HG03342 (cell line): ENCODE measurements around the gene PLGRKT.
A peak's percentile ranks its signal among the peaks of the same experiment; 100 is the strongest.
"Not testable (repeated sequence)": the region's sequence is repeated elsewhere in the genome, so short reads cannot be mapped to it uniquely, and the experiment has no call there.

ENCODE experiments used
- ATAC-seq: cut with Tn5 transposase; IDR thresholded peaks from one replicate; pipeline ENCODE4 v1.9.1; 2021; ENCODE audit warnings: mild to moderate bottlenecking, moderate library complexity; ENCODE audit not compliant: unreplicated experiment

The PLGRKT gene

DNA sequence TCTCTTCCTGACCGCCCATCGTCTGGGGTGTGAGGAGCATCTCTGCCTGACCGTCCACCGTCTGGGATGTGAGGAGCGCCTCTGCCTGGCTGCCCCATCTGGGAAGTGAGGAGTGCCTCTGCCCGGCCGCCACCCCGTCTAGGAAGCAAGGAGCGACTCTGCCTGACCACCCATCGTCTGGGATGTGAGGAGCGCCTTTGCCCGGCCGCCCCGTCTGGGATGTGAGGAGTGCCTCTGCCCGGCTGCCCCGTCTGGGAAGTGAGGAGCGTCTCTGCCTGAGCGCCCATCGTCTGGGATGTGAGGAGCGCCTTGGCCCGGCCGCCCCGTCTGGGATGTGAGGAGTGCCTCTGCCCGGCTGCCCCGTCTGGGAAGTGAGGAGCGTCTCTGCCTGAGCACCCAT is 4.4 kb downstream of the PLGRKT start:
- ATAC-seq: not testable (repeated sequence)

DNA sequence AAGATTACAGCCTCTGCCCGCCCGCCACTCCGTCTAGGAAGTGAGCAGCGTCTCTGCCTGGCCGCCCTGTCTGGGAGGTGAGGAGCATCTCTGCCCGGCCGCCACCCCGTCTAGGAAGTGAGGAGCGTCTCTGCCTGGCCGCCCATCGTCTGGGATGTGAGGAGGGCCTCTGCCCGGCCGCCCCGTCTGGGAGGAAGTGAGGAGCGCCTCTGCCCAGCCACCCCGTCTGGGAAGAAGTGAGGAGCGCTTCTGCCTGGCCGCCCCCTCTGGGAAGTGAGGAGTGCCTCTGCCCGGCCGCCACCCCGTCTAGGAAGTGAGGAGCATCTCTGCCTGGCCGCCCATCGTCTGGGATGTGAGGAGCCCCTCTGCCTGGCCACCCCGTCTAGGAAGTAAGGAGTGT is 4.8 kb downstream of the PLGRKT start:
- ATAC-seq: not testable (repeated sequence)

DNA sequence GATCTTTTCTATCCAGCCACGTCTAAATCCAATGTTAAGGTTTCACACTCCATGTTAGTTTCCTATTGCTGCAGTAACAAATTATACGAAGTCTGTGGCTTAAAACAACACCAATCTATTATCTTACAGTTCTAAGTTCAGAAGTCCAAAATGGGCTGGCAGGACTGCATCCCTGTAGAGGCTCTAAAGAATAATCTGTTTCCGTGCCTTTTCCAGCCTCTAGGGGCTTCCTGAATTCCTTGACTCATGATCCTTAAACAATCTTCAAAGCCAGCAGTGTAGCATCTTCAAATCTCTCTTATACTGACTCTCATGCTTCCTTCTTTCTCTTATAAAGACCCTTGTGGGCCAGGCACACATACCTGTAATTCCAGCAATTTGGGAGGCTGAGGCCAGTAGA is 6.8 kb downstream of the PLGRKT start:
- ATAC-seq: no peak

DNA sequence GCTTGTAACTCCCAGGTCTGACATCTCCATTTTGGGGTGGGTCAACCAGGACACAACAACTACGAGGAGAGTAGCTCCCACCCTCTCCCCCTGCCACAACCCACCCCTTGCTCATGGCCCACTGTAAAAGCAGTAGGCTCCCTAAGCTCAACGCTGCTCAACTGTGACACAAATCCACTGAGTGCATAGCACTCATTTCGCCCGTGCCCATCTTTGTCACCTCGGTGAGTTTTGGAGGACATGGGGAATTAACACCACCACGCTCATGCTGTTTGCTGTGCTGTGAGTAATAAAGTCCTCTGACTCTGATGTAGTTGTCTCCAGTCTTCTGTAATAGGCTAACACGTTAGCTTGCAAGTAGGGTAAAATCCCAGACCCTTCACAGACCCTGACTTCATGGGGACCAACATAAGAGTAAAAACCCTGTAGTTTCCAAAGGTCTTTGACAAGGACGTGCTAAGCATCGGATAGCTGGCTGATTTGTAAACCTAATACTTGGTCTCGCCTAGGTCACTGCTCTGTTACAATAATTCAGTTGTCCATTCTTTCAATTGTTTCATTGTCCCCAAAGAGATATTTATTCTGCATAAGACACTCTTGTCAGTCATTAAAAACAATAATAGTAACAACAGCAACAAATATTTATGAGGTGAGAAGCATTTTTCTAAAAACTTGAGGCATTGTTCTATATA is 7.7 kb downstream of the PLGRKT start:
- ATAC-seq: no peak

DNA sequence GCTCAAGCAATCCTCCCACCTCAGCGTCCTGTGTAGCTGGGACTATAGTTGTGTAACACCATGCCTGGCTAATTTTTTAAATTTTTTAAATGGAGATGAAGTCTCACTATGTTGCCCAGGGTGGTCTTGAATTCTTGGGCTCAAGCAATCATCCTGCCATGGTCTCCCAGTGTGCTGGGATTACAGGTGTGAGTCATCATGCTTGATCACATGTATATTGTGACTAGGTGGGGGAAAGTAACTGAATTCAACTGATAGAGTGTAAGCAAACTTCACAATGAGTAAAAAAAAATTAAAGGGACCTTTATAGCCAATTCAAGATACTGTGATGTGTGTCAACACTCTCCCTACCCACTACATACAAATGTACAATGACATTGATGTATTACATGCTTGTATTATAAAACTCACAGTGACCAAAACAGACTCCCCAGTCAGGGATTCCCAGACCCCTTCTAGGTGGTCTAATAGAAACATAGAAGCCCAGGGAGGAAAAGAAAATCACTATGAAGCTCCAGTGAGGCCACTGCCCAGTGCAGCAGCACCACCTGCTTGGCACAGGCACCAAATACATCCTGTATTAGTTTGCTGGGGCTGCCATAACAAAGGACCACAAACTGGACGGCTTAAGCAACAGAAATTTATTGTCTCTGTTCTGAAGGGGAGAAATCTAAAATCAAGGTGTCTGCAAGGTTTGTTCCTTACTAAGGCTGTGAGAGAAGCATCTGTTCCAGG is 8.8 kb downstream of the PLGRKT start:
- ATAC-seq: no peak

DNA sequence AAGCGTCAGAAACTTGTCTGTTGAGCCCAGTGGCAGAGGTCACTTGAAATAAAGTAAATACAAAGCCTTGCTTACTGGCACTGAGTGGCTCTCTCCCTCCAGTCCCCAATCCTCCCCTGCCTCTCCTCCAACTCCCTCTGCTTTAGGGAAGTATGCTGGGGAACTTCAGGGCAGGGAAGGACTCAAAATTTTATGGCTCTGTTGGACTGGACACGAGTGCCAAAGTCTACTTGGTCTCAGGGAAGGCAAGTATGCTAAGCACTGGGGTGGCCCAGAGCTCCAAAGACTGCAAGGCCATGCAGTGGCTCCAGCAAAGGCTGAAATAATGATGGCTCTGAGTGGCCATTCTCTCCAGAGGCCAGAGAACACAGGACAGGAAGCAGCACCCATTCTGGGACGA is 9.6 kb downstream of the PLGRKT start:
- no peak for ATAC-seq

DNA sequence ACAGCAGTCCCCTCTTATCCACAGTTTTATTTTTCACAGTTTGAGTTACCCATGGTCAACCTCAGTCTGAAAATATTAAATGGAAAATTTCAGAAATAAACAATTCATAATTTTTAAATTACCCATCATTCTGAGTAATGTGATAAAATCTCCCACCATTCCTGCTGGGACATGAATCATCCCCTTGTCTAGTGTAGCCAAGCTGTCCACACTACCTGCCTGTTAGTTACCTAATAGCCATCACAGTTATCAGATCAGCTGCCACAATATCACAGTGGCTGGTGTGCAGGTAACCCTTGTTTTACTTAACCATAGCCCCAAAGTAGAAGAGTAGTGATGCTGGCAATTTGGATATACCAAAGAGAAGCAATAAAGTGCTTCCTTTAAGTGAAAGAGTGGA is 10.7 kb downstream of the PLGRKT start:
- ATAC-seq: no peak

DNA sequence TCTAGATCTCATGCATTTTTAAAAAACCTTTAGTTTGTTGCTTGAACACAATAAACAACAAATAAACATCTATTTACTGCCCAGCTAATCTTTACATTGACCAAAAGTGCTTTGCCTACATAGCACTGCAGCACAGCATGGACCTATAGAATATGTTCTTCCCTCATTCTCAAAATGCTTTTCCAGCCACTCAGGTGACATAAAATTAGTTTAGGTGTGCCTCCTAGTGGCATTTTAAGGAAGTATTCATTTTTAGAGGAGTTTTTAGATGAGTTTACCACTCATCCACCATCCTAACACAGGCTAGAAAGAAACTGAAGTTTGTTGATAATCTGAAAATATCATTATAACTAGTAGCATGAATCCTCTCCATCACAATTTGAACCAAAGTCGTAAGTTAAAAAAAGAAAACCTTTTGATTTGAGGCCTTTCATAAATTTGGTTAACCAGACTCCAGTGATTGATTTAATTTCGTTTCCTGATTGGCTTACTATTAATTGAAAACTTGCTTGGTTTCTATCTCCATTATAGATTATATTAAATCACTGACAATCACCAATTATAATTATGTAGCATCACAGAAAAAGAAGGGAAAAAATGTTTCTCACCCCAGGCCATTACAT is 12.6 kb downstream of the PLGRKT start:
- no peak for ATAC-seq

DNA sequence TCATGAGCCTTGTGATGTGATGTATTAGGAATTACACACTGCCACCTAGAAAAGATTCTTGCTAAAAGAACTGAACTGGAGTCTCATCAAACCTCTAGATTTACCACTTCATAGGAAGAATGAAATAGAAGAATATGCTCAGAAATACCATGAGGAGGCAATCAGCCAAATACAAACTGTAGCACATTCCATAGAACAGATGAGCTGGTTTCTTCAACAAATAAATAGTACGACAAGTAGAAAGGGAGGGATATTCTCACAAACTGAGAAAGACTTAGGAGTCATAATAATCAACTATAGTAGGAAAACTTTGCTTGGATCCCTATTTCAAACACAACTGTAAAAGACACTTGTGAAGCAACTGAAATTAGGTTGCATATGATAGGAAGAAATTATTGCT is 15.4 kb downstream of the PLGRKT start:
- ATAC-seq: no peak

DNA sequence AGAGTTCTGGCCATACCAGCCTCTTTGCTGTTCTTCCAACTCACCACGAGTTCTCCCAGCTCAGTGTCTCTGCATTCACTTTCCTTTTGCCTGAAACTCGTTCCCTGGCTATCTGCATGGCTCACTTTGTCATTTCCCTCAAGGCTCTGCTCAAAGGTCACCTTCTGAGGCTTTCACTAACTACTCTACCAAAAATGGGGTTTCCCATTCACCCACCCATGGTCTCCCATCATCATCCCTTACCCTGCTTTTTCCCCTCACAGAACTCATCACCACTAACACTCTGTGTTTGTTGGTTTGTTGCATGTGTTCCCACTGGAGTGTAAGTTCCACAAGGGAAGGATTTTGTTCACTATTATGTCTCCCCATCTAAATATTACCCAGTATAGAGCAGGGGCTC is 16.6 kb downstream of the PLGRKT start:
- no peak for ATAC-seq

DNA sequence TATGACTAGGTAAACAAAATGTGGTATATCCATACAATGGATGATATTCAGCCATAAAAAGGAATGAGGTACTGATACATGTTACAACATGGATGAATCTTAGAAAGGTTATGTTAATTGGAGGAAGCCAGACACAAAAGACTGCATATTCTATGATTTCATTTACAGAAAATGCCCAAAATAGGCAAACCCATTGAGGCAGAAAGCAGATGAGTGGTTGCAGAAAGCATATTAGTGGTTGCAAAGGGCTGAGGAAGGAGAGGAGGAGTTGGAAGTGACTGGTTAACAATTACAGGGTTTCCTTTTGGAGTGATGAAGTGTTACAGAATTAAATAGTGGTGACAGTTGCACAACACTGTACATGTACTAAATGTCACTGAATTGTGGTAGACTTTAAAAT is 17.7 kb downstream of the PLGRKT start:
- no peak for ATAC-seq

DNA sequence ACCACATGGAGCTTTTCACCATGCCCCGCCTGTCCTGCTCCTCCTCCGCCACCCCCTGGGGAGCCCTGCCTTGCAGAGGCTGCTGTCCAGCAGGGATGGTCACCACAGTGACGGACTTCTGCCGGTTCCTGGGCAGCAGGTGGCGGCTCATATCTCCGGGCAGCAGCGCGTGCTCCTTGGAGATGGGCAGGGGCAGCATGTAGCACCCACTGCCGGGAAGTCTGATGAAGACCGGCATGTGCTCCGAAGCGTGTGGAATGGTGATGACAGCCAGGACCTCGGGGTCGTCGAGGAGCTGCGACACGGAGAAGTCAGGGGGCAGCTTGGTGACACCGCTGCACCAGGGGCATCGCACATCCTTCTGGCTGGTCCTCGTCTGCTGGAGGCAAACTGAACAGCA is 19.2 kb downstream of the PLGRKT start:
- ATAC-seq: no peak

DNA sequence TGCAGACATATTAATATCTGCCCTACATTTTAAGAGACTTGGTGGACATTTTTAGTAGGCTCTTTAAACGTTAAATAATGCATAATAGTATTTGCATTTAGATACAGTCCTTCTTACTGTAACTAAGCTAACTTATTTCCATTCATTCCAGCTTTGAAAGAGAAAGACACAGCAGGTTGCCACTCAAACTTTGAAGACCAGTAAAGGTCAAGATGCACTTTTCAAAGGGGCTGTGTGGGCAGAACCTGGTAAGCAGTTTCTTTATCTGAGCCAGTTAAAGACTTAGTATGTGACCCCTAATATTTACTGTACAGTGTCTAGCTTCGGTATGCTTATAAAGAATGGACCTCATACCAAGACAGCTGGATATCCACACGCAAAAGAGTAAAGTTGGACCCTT is 20.8 kb downstream of the PLGRKT start:
- ATAC-seq: no peak

DNA sequence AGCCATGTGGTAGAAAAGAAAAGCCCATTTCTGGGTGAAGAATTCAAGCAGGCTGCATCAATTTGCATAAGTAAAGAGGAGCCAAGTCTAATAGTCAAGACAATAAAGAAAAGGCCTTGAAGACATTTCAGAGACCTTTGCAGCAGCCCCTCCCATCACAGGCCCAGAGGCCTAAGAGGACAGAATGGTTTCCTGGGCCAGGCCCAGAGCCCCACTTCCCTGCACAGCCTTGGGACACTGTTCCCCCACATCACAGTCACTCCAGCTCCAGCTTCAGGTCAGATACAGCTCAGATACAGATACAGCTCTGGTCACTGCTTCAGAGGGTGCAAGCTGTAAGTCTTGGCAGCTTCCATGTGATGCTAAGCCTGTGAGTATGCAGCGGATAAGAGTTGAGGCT is 29.1 kb downstream of the PLGRKT start:
- ATAC-seq: no peak

DNA sequence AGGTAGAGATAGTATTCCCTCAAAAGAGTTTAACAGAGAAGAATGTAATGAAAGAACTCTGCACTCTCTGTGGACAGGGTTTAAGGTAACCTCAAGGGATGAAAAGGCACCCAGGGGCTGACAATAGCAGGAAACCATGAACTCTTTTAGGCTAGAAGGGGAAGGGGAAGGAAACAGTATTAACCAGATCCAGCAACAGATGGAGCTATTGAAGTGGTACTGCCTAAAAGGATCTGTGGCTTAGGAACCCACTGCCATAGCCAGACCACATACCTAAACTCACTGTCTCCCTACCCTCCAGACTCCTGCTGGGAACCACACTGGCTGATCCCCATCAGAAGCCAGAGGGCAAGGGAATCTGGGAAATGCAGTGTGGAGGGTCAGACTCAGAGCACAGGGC is 35.5 kb downstream of the PLGRKT start:
- no peak for ATAC-seq

DNA sequence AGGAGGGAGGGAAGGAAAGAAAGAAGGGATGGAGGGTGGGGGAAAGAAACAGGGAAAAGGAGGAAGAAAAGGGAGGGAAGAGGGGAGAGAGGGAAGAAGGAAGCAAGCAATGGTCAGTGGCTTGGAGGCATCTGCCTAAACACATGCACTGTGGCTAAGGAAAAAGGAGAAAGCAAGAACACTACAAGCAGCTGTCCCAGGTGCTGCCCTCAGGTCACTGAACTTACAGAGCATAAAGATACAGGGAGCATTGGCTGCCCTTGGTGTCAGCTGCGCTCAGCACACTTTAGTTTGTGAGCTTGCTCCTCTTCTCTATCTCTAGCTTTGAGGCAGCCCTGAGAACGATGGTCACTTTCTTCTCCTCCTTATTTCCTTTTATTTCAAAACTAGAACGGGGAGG is 40.2 kb downstream of the PLGRKT start:
- not testable (repeated sequence) for ATAC-seq

DNA sequence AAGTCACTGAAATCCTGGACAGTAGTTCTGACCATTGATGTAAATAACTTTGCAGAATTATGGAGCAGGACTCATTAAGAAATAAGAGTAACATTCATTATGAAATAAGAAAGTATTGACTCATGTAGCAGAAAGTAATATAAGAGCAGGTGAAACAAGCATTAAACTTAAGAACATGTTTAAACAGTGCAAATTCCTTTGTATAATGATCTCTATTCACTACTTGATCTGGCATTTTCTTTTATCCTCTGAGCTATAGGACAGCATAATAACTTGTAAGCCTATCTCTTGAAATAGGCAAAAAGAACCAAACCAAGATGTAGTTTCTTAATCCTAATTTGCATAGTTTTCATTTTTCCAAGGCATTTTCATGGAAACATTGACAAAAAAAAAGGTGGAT is 42.3 kb downstream of the PLGRKT start:
- no peak for ATAC-seq

DNA sequence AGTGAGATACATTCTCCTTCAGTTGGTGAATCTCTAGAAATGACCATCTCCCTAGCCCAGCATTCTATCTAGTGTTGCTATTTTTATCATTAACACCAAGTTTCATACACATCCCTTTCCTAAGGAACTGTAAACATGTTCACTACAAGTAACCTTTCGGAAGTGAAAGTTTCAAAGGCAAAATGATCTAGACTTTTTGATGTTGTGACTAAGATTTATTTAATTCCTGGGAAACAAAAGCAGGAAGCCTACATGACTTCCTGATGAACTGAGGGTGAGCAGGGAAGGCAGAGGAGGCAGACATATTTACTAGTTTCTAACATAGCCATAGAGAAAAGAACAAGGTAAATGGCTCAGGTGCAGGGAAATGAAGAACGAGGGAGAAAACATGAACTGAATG is 43.7 kb downstream of the PLGRKT start:
- not testable (repeated sequence) for ATAC-seq

DNA sequence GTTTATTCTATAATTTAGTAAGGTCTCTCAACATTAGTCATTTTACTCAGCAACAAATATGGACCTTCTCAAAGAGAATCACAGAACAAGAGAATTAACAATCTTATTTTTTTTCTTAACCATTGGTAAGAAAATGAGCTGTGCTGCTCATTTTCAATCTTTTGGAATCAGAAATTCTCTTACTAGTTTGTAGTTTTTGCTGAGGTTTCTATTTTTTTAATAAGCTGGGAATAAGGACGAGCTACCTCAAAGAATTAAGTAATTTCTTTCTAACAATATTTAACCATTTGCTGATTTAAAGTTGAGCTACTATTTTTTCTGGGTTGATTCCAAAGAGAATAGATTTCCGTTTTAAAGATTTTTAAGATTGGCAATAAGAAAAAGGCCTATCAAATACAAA is 44.2 kb downstream of the PLGRKT start:
- ATAC-seq: no peak

DNA sequence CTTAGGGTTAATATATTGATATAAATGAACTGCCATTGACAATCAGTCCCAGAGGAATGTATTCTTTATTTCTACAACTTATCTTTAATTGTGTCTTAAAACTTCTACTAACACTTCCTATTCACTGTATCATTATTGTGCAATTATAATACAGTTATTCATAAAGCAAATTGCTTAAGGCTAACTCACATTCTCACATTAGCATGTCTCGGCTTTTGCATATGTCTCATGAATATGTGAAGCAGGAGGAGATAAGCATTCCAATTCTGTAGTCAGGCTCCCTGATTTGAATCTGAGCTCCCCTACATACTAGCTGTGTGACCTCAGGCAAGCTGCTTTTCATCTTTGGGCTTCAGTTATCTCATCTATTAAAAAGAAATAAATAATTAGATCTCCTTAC is 45.4 kb downstream of the PLGRKT start:
- no peak for ATAC-seq

DNA sequence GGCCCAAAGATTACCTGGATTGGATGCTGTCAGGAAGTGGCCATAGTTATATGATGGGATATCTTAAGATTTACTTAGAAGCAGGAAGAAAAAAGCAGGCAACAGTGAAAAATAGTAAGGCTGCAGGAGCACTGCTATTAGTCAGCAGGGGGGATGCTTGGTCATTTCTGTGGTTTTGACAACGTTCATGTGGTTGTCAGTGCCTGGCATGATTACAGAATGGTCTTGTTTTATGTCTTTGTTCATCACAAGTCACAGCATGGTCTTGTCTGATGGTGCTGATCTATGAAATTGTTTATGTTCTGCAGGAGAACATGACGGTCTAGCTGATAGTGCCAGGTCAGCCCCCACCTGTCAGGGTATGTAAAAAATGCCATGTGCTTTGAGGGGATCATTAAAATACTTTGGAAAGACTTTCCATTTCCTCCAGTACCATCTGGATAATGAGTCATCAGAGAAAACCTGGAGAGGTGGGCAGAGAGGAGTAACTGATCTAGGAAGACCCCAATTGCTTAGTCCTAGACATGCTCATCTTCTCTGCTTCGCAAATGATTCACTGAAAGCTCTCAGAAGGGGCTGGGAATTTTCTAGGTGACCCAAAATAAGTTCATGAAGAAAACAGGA is 48.5 kb downstream of the PLGRKT start:
- ATAC-seq: peak; percentile 69
